HEK293 (cell line): ENCODE results near the gene CLASP1.
A peak's percentile ranks its signal among the peaks of the same experiment; 100 is the strongest.

Experiments
- CTCF ChIA-PET: fragments of 350-600 bp; formaldehyde crosslinking; extraction: SDS; loops from one replicate; lab custom pipeline; 2021; ENCODE audit warnings: antibody characterized with exemption; lab: Yijun Ruan, JAX
- POLR2A ChIA-PET: fragments of 300-600 bp; formaldehyde crosslinking; extraction: SDS; loops from one replicate; lab custom pipeline; 2020; ENCODE audit warnings: antibody characterized with exemption, inconsistent platforms; lab: Yijun Ruan, JAX
- H3K27ac ChIP-seq: fragments of 200-500 bp; sonication (Bioruptor generic); 2 replicates; pipeline ENCODE4 v1.5.1; 2014; ENCODE audit warnings: low read depth, low read length, control low read depth, inconsistent platforms; ENCODE audit errors: extremely low read depth
- H3K36me3 ChIP-seq, 2 experiments: fragments of 200-500 bp in 1 of 2; sonication (Bioruptor generic) in 1 of 2; 1 replicate in 1 of 2; 2 replicates in 1 of 2; pipeline ENCODE4 v1.5.1; 2014 to 2017; ENCODE audit warnings: inconsistent platforms in 2 of 2, low read length in 2 of 2; ENCODE audit not compliant: control insufficient read depth in 2 of 2, insufficient read depth in 1 of 2
- H3K4me1 ChIP-seq: fragments of 200-500 bp; sonication (Bioruptor generic); 2 replicates; pipeline ENCODE4 v1.5.1; 2014; ENCODE audit warnings: mild to moderate bottlenecking, low read length, inconsistent platforms; ENCODE audit not compliant: control insufficient read depth, insufficient read depth
- H3K4me3 ChIP-seq: 2 replicates; pipeline ENCODE4 v1.5.1; 2011; ENCODE audit warnings: low read depth, mild to moderate bottlenecking, control low read depth, low read length, moderate library complexity
- H3K9me3 ChIP-seq: fragments of 200-500 bp; sonication (Bioruptor generic); 2 replicates; pipeline ENCODE4 v1.5.1; 2014; ENCODE audit warnings: low read depth, low read length, inconsistent platforms; ENCODE audit not compliant: control insufficient read depth, insufficient read depth
- ATF2 ChIP-seq: fragments of 450-650 bp; formaldehyde crosslinking; IDR thresholded peaks from 2 replicates; pipeline ENCODE4 v1.5.1; 2016; ENCODE audit warnings: missing biosample characterization, missing genetic modification characterization, low read depth
- BCL11B ChIP-seq: fragments of 450-650 bp; formaldehyde crosslinking; IDR thresholded peaks from 2 replicates; pipeline ENCODE4 v1.5.1; 2016; ENCODE audit warnings: low read depth, missing biosample characterization, missing genetic modification characterization
- IKZF3 ChIP-seq: fragments of 450-650 bp; IDR thresholded peaks from 2 replicates; pipeline ENCODE4 v1.5.0; 2018; ENCODE audit warnings: missing biosample characterization, mild to moderate bottlenecking, missing genetic modification characterization, moderate library complexity
- KLF10 ChIP-seq: fragments of 450-650 bp; IDR thresholded peaks from 2 replicates; pipeline ENCODE4 v1.5.1; 2018; ENCODE audit warnings: missing biosample characterization, mild to moderate bottlenecking, missing genetic modification characterization
- KLF9 ChIP-seq: fragments of 450-650 bp; formaldehyde crosslinking; IDR thresholded peaks from 2 replicates; pipeline ENCODE4 v1.5.1; 2016; ENCODE audit warnings: missing biosample characterization, missing genetic modification characterization, low read depth
- OSR2 ChIP-seq: fragments of 450-650 bp; formaldehyde crosslinking; IDR thresholded peaks from 2 replicates; pipeline ENCODE4 v1.5.1; 2016; ENCODE audit warnings: missing biosample characterization, missing genetic modification characterization
- PRDM4 ChIP-seq: fragments of 450-650 bp; formaldehyde crosslinking; IDR thresholded peaks from 2 replicates; pipeline ENCODE4 v1.5.1; 2017; ENCODE audit warnings: missing biosample characterization, missing genetic modification characterization
- PRDM6 ChIP-seq: fragments of 450-650 bp; formaldehyde crosslinking; IDR thresholded peaks from 2 replicates; pipeline ENCODE4 v1.5.1; 2017; ENCODE audit warnings: missing biosample characterization, missing genetic modification characterization
- SCRT2 ChIP-seq: fragments of 450-650 bp; formaldehyde crosslinking; IDR thresholded peaks from 2 replicates; pipeline ENCODE4 v1.5.1; 2016; ENCODE audit warnings: missing biosample characterization, missing genetic modification characterization
- SP2 ChIP-seq: fragments of 450-650 bp; formaldehyde crosslinking; IDR thresholded peaks from 2 replicates; pipeline ENCODE4 v1.5.1; 2016; ENCODE audit warnings: missing biosample characterization, missing genetic modification characterization
- SP7 ChIP-seq: fragments of 450-650 bp; formaldehyde crosslinking; IDR thresholded peaks from 2 replicates; pipeline ENCODE4 v1.5.1; 2016; ENCODE audit warnings: missing biosample characterization, missing genetic modification characterization
- ZBTB17 ChIP-seq: fragments of 450-650 bp; formaldehyde crosslinking; IDR thresholded peaks from 2 replicates; pipeline ENCODE4 v1.5.1; 2016; ENCODE audit warnings: missing biosample characterization, missing genetic modification characterization
- ZBTB21 ChIP-seq: fragments of 450-650 bp; formaldehyde crosslinking; IDR thresholded peaks from 2 replicates; pipeline ENCODE4 v1.5.1; 2017; ENCODE audit warnings: missing biosample characterization, missing genetic modification characterization
- ZNF146 ChIP-seq: fragments of 450-650 bp; formaldehyde crosslinking; IDR thresholded peaks from 2 replicates; pipeline ENCODE4 v1.5.1; 2016; ENCODE audit warnings: missing biosample characterization, missing genetic modification characterization
- ZNF157 ChIP-seq: fragments of 450-650 bp; formaldehyde crosslinking; IDR thresholded peaks from 2 replicates; pipeline ENCODE4 v1.5.1; 2016; ENCODE audit warnings: missing biosample characterization, missing genetic modification characterization
- ZNF16 ChIP-seq: fragments of 450-650 bp; formaldehyde crosslinking; IDR thresholded peaks from 2 replicates; pipeline ENCODE4 v1.5.1; 2016; ENCODE audit warnings: low read depth, missing biosample characterization, missing genetic modification characterization
- ZNF169 ChIP-seq: fragments of 450-650 bp; formaldehyde crosslinking; IDR thresholded peaks from 2 replicates; pipeline ENCODE4 v1.5.1; 2016; ENCODE audit warnings: missing biosample characterization, missing genetic modification characterization
- ZNF18 ChIP-seq: fragments of 450-650 bp; formaldehyde crosslinking; IDR thresholded peaks from 2 replicates; pipeline ENCODE4 v1.5.1; 2016; ENCODE audit warnings: missing biosample characterization, missing genetic modification characterization
- ZNF26 ChIP-seq: fragments of 450-650 bp; formaldehyde crosslinking; IDR thresholded peaks from 2 replicates; pipeline ENCODE4 v1.5.1; 2016; ENCODE audit warnings: missing biosample characterization, missing genetic modification characterization
- ZNF366 ChIP-seq: fragments of 450-650 bp; formaldehyde crosslinking; conservative IDR thresholded peaks from 2 replicates; pipeline ENCODE4 v1.5.1; 2016; ENCODE audit warnings: missing biosample characterization, missing genetic modification characterization
- ZNF629 ChIP-seq: fragments of 450-650 bp; formaldehyde crosslinking; IDR thresholded peaks from 2 replicates; pipeline ENCODE4 v1.5.1; 2017; ENCODE audit warnings: missing biosample characterization, missing genetic modification characterization
- ZNF76 ChIP-seq: fragments of 450-650 bp; formaldehyde crosslinking; IDR thresholded peaks from 2 replicates; pipeline ENCODE4; 2016; ENCODE audit warnings: low read depth, missing biosample characterization, missing genetic modification characterization, borderline replicate concordance
- ZSCAN30 ChIP-seq: fragments of 450-650 bp; IDR thresholded peaks from 2 replicates; pipeline ENCODE4 v1.5.1; 2018; ENCODE audit warnings: missing biosample characterization, mild to moderate bottlenecking, missing genetic modification characterization, moderate library complexity

CLASP1 gene

DNA sequence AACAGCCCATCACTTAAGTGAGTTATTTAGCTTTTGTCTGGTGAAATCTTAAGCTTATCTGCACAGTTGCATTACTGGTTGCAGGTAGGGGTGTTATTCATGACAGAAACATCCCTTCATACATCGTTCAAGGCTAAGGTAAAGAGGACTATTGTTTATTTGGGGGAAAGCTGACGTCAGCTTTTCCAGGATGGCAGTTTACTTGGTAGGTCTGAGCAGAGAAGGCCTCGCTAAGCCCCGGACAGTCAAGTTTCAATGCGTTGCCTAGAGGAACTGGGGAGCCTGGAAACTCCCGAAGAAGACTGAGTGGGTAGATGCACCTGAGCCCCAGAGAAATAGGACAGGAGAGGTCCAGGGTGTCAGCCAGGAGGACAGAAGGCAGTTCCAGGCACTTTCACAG, 116.4 kb downstream of the CLASP1 start (continued):
- TF ChIP-seq ATF2 (tag by site-specific recombination) (peak; percentile 73; the same call in 1 of the 2 replicates), ZSCAN30 (tag by site-specific recombination) (0 out of 2 replicates have a peak, but pooled peaks have one; percentile 33), ZBTB17 (tag by site-specific recombination) (peak; percentile 32; the same call in 1 of the 2 replicates), ZNF76 (tag by site-specific recombination) (no peak)
- TF ChIP-seq, all 188 proteins: peak for 9

DNA sequence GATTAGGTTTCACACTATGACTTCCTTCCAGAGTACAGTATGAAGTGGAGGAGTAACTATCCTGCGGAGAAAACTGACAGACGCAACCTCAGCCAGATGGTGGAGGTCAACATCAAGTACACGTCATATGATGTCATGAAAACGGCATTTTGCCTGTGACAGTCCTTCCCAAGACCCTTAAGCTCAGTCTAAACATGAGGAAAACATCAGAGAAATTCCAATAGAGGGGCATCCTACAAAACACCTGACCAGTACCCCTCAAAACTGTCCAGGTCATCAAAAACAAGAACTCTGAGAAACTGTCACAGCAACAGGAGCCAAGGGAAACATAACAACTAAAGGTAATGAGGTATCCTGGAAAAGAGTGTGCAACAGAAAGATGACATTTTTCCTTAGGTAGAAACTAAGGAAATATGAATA, 116.9 kb downstream of the CLASP1 start:
- H3K36me3 ChIP-seq, result peaks cover 0 to 9% of the 10 kb centered on the region in 2 experiments; a peak in 1 of 3 replicates
- no peak for TF ChIP-seq ZNF16 (tag by site-specific recombination)
- TF ChIP-seq ZNF629 (tag by site-specific recombination), result peak; percentile 97
- 0 out of 2 replicates have a peak, but pooled peaks have one; percentile 13 for TF ChIP-seq OSR2
- TF ChIP-seq ZNF146 (tag by site-specific recombination), result no peak
- peak; percentile 35; the same call in 1 of the 2 replicates for TF ChIP-seq ZNF18 (tag by site-specific recombination)
- no peak for TF ChIP-seq ZNF157 (tag by site-specific recombination)
- TF ChIP-seq KLF9 (tag by site-specific recombination), result no peak
- peak; percentile 21; the same call in 1 of the 2 replicates for TF ChIP-seq SP7 (tag by site-specific recombination)
- TF ChIP-seq BCL11B (tag by site-specific recombination), result 0 out of 2 replicates have a peak, but pooled peaks have one; percentile 24
- TF ChIP-seq KLF10 (tag by site-specific recombination), result peak; percentile 53
- TF ChIP-seq ZNF26 (tag by site-specific recombination), result no peak
- peak; percentile 69 for TF ChIP-seq PRDM4
- peak; percentile 56 for TF ChIP-seq IKZF3
- TF ChIP-seq SP2 (tag by site-specific recombination), result peak; percentile 17; the same call in 1 of the 2 replicates
- TF ChIP-seq ZNF366, result 0 out of 2 replicates have a peak, but pooled peaks have one; percentile 29
- peak; percentile 92 for TF ChIP-seq ZBTB21
- TF ChIP-seq ZNF76 (tag by site-specific recombination), result 0 out of 2 replicates have a peak, but pooled peaks have one; percentile 11
- TF ChIP-seq SCRT2 (tag by site-specific recombination), result peak; percentile 43; the same call in 1 of the 2 replicates
- TF ChIP-seq PRDM6 (tag by site-specific recombination), result peak; percentile 70; the same call in 1 of the 2 replicates
- TF ChIP-seq ATF2 (tag by site-specific recombination), result peak; percentile 92
- TF ChIP-seq ZNF169 (tag by site-specific recombination), result no peak
- ChIA-PET CTCF (interaction anchor here (0.5 to 3.7 kb wide), 7 partner anchors 9 to 215 kb away, joined by 3 to 17 read pairs (median 3); partner anchors contain the start of gene CLASP1), POLR2A (interaction anchor here (0.6 to 1.6 kb wide), 2 partner anchors 117 to 121 kb away, joined by 3 to 14 read pairs; partner anchors contain the start of gene CLASP1)
- H3K9me3 ChIP-seq, result no peaks in the 10 kb centered on the region
- peaks cover 17% of the 10 kb centered on the region for H3K4me1 ChIP-seq
- H3K27ac ChIP-seq, result no peak overlapping the region; the same call in 1 of the 2 replicates
- H3K4me3 ChIP-seq, result no peak overlapping the region
